HepG2 (cell line): Measurements from ENCODE around the gene NPDC1. TPM values are rescaled to one million over a fixed set of nuclear protein-coding genes. Genes with fewer than 3 reads are reported as not detected.

Experiments used
- BCLAF1 ChIP-seq: fragments of 450-650 bp; IDR thresholded peaks from 2 replicates; pipeline ENCODE4 v1.6.1; 2017; ENCODE audit warnings: mild to moderate bottlenecking
- ELK4 ChIP-seq: sonication (generic); formaldehyde crosslinking; IDR thresholded peaks from 2 replicates; pipeline ENCODE4 v1.9.0; 2021; ENCODE audit warnings: missing genetic modification reagents, borderline replicate concordance
- HIVEP1 ChIP-seq: sonication (generic); formaldehyde crosslinking; IDR thresholded peaks from 2 replicates; pipeline ENCODE4 v1.4.0; 2020; ENCODE audit warnings: mild to moderate bottlenecking, missing genetic modification reagents
- HNRNPLL ChIP-seq: fragments of 200-400 bp; formaldehyde crosslinking; IDR thresholded peaks from 2 replicates; pipeline ENCODE4 v1.6.1; 2017; ENCODE audit warnings: mild to moderate bottlenecking, low read depth, low read length; ENCODE audit not compliant: poor library complexity, severe bottlenecking
- KAT7 ChIP-seq: IDR thresholded peaks from 2 replicates; pipeline ENCODE4 v1.6.1; 2018; ENCODE audit warnings: borderline replicate concordance, missing compliant biosample characterization
- KMT2B ChIP-seq: IDR thresholded peaks from 2 replicates; pipeline ENCODE4 v1.6.1; 2016; ENCODE audit warnings: missing genetic modification reagents, missing compliant biosample characterization
- MAFF ChIP-seq: IDR thresholded peaks from 2 replicates; pipeline ENCODE4 v1.6.1; 2011; ENCODE audit warnings: low read depth, low read length, improper control_type of control experiment
- MAX ChIP-seq: IDR thresholded peaks from 2 replicates; pipeline ENCODE4 v1.6.1; 2012; ENCODE audit warnings: inconsistent platforms
- MAZ ChIP-seq, 2 experiments: sonication (generic) in 1 of 2; formaldehyde crosslinking in 1 of 2; IDR thresholded peaks; 2 replicates each; pipeline versions ENCODE4 v1.5.0 to v1.6.1; 2012 to 2020; ENCODE audit warnings: low read depth in 2 of 2, mild to moderate bottlenecking in 2 of 2, borderline replicate concordance in 1 of 2, improper control_type of control experiment in 1 of 2, low read length in 1 of 2, missing genetic modification reagents in 1 of 2, moderate library complexity in 1 of 2
- SALL2 ChIP-seq: sonication (generic); formaldehyde crosslinking; IDR thresholded peaks from 2 replicates; pipeline ENCODE4 v1.8.1; 2023; ENCODE audit warnings: mild to moderate bottlenecking, missing genetic modification reagents, inconsistent platforms
- SRSF1 ChIP-seq: fragments of 200-400 bp; formaldehyde crosslinking; optimal IDR thresholded peaks from 2 replicates; pipeline ENCODE3; 2017; ENCODE audit warnings: mild to moderate bottlenecking, low read depth, low read length, moderate library complexity
- THRA ChIP-seq: sonication (generic); formaldehyde crosslinking; IDR thresholded peaks from 2 replicates; pipeline ENCODE4 v1.4.0; 2020; ENCODE audit warnings: missing genetic modification reagents, borderline replicate concordance
- YY1 ChIP-seq: IDR thresholded peaks from 2 replicates; pipeline ENCODE4 v1.6.1; 2011; ENCODE audit warnings: low read length, low read depth, moderate library complexity, mild to moderate bottlenecking; ENCODE audit not compliant: insufficient read depth, insufficient replicate concordance
- ZBED4 ChIP-seq: sonication (generic); formaldehyde crosslinking; IDR thresholded peaks from 2 replicates; pipeline ENCODE4 v1.4.0; 2020; ENCODE audit warnings: missing genetic modification reagents, borderline replicate concordance
- ZFP90 ChIP-seq: sonication (generic); formaldehyde crosslinking; IDR thresholded peaks from 2 replicates; pipeline ENCODE4 v1.8.0; 2022; ENCODE audit warnings: missing genetic modification reagents, mild to moderate bottlenecking, inconsistent platforms, borderline replicate concordance
- ZMYM4 ChIP-seq: sonication (generic); formaldehyde crosslinking; IDR thresholded peaks from 2 replicates; pipeline ENCODE4 v1.8.1; 2023; ENCODE audit warnings: mild to moderate bottlenecking, missing genetic modification reagents
- ZNF598 ChIP-seq: sonication (generic); formaldehyde crosslinking; IDR thresholded peaks from 2 replicates; pipeline ENCODE4 v1.5.1; 2020; ENCODE audit warnings: mild to moderate bottlenecking, missing genetic modification reagents, borderline replicate concordance
- ZNF768 ChIP-seq: sonication (generic); formaldehyde crosslinking; IDR thresholded peaks from 2 replicates; pipeline ENCODE4 v1.4.0; 2020; ENCODE audit warnings: missing genetic modification reagents
- polyA plus RNA-seq, 8 experiments: library from polyadenylated mRNA; depleted of rRNA in 3 of 8; stranded (reverse) in 7 of 8; unstranded in 1 of 8; fragments of >200 nt; fragmentation: Illumina TruSeq in 4 of 8; extraction: Trizol in 4 of 8; gene quantifications; 2 replicates each; pipeline versions ENCODE4 v1.2.1 to v1.2.3, GENCODE V29; 2011 to 2016; ENCODE audit warnings: low read depth in 4 of 8, missing spikeins in 1 of 8, mixed read lengths in 1 of 8; ENCODE audit not compliant: insufficient read depth in 1 of 8
- total RNA-seq, 5 experiments: library from RNA; depleted of rRNA; stranded (reverse); fragments of >200 nt; fragmentation: Illumina TruSeq; extraction: Trizol; gene quantifications; 2 replicates each; pipeline ENCODE4 v1.2.3, GENCODE V29; 2016; ENCODE audit warnings: low read depth in 1 of 5

The NPDC1 gene
- total and polyA plus RNA-seq, 2 of the 13 experiments (the other 11 are each of a cell fraction or from before 2014, with no cell fraction given): 0.84 to 5.4 TPM

- TF ChIP-seq BCLAF1 (no peak), ZNF598 (CRISPR knock-in tag) (peak; percentile 42; the same call in 1 of the 2 replicates), ZMYM4 (CRISPR knock-in tag) (no peak), KMT2B (CRISPR knock-in tag) (no peak), YY1 (peak; percentile 72), HIVEP1 (no peak), MAFF (no peak), THRA (CRISPR knock-in tag) (no peak), MAX (peak; percentile 86), SRSF1 (no peak), ZNF768 (CRISPR knock-in tag) (peak; percentile 24; the same call in 1 of the 2 replicates), ZBED4 (CRISPR knock-in tag) (no peak), ELK4 (no peak), MAZ (IDR thresholded peaks at IDR 0.05; ENCODE audit: borderline replicate concordance, low read depth, low read length) (no peak), MAZ (CRISPR knock-in tag; IDR thresholded peaks at IDR 0.05; ENCODE audit: low read depth) (peak; percentile 29; the same call in 1 of the 2 replicates), HNRNPLL (peak; percentile 45), KAT7 (0 out of 2 replicates have a peak, but pooled peaks have one; percentile 43), ZFP90 (CRISPR knock-in tag) (no peak), SALL2 (CRISPR knock-in tag) (peak; percentile 45; the same call in 1 of the 2 replicates)
These were observed 53.8 kb downstream of the NPDC1 start, which contains the start of gene PAXX (continued) for GRCh38 chr9:136991993-136992818.
